AML-193 (cell line): ENCODE results near the gene ZNF217.
"Not testable (repeated sequence)": the region's sequence is repeated elsewhere in the genome, so short reads cannot be mapped to it uniquely, and the experiment has no call there.

Experiments used
- DNase-seq, 2 experiments: peaks; one replicate each; lab custom pipeline; 2025; lab: John Stamatoyannopoulos, UW

Gene ZNF217

GRCh38 chr20:53583660-53584549 is 9.7 kb downstream of the ZNF217 start:
- not testable (repeated sequence) for DNase-seq

- peak; percentile 75 to 86 for DNase-seq
Observed at GRCh38 chr20:53582574-53583351, 10.9 kb downstream of the ZNF217 start.

GRCh38 chr20:53582251-53582570 is 11.4 kb downstream of the ZNF217 start:
- no peak for DNase-seq

GRCh38 chr20:53581444-53582250 is 12.0 kb downstream of the ZNF217 start:
- DNase-seq: no peak

GRCh38 chr20:53580376-53581111 is 13.1 kb downstream of the ZNF217 start:
- DNase-seq: no peak

- DNase-seq: peak; percentile 54 to 64
Observed at GRCh38 chr20:53579581-53580375, 13.9 kb downstream of the ZNF217 start.

GRCh38 chr20:53579266-53579580 is 14.4 kb downstream of the ZNF217 start:
- DNase-seq: no peak

GRCh38 chr20:53578492-53579222 is 15.0 kb downstream of the ZNF217 start:
- DNase-seq: peak; percentile 89 to 91

- DNase-seq: no peak
Observed at GRCh38 chr20:53576586-53577318, 16.9 kb downstream of the ZNF217 start.

GRCh38 chr20:53576195-53576580 is 17.5 kb downstream of the ZNF217 start:
- DNase-seq: no peak

- DNase-seq: no peak
Observed at GRCh38 chr20:53575481-53576194, 18.0 kb downstream of the ZNF217 start.

GRCh38 chr20:53574819-53575218 is 18.8 kb downstream of the ZNF217 start:
- no peak for DNase-seq

GRCh38 chr20:53574259-53574789 is 19.3 kb downstream of the ZNF217 start:
- no peak for DNase-seq

GRCh38 chr20:53571555-53572286 is 21.9 kb downstream of the ZNF217 start:
- DNase-seq: no peak

GRCh38 chr20:53570446-53571276 is 23.0 kb downstream of the ZNF217 start:
- DNase-seq: no peak

- DNase-seq: no peak
Observed at GRCh38 chr20:53569606-53570307, 23.9 kb downstream of the ZNF217 start.
